NB4 (cell line): ENCODE measurements around the gene LRRC26.
A peak's percentile ranks its signal among the peaks of the same experiment; 100 is the strongest.

Experiments used
- DNase-seq: peaks from one replicate; pipeline ENCODE4 v3.0.0; 2010; ENCODE audit warnings: low read depth
- H3K4me3 ChIP-seq: one replicate; pipeline ENCODE4 v1.5.1; 2011; ENCODE audit warnings: mild to moderate bottlenecking, low read depth, low read length, moderate library complexity
- CTCF ChIP-seq: IDR thresholded peaks from one replicate; pipeline ENCODE4 v1.5.1; 2012; ENCODE audit warnings: low read depth, low read length
- MAX ChIP-seq: IDR thresholded peaks from 2 replicates; pipeline ENCODE4 v1.6.1; 2011; ENCODE audit warnings: low read depth, low read length
- MYC ChIP-seq: IDR thresholded peaks from 2 replicates; pipeline ENCODE4 v1.6.1; 2011; ENCODE audit warnings: low read depth, low read length
- POLR2A ChIP-seq: IDR thresholded peaks from 2 replicates; pipeline ENCODE4 v1.6.1; 2011; ENCODE audit warnings: mild to moderate bottlenecking; ENCODE audit not compliant: insufficient read length; ENCODE audit errors: extremely low read depth

The LRRC26 gene

GRCh38 chr9:137181680-137182079 is 11.8 kb upstream of the LRRC26 start:
- no peak for DNase-seq
- no peak overlapping the region for H3K4me3 ChIP-seq
- TF ChIP-seq CTCF (no peak), POLR2A (no peak), MYC (no peak), MAX (no peak)

- DNase-seq = no peak
Measured at GRCh38 chr9:137180491-137180890, 10.6 kb upstream of the LRRC26 start.

GRCh38 chr9:137179761-137180160 is 9.9 kb upstream of the LRRC26 start:
- DNase-seq = no peak
- TF ChIP-seq CTCF = no peak
- TF ChIP-seq MYC = no peak
- no peak for TF ChIP-seq POLR2A
- no peak for TF ChIP-seq MAX
- no peak overlapping the region for H3K4me3 ChIP-seq

More at GRCh38 chr9:137180491-137180890, 10.6 kb upstream of the LRRC26 start:
- TF ChIP-seq CTCF = no peak
- no peak for TF ChIP-seq MAX
- no peak for TF ChIP-seq MYC
- no peak for TF ChIP-seq POLR2A
- H3K4me3 ChIP-seq = no peak overlapping the region

GRCh38 chr9:137178939-137179630 is 9.2 kb upstream of the LRRC26 start:
- DNase-seq = no peak
- no peak for TF ChIP-seq MAX
- no peak for TF ChIP-seq CTCF
- no peak for TF ChIP-seq MYC
- no peak for TF ChIP-seq POLR2A
- no peak overlapping the region for H3K4me3 ChIP-seq

- TF ChIP-seq MYC (no peak), POLR2A (no peak)
- H3K4me3 ChIP-seq = no peak overlapping the region
- DNase-seq = peak; percentile 75
Measured at GRCh38 chr9:137178201-137178938, 8.5 kb upstream of the LRRC26 start.

DNA sequence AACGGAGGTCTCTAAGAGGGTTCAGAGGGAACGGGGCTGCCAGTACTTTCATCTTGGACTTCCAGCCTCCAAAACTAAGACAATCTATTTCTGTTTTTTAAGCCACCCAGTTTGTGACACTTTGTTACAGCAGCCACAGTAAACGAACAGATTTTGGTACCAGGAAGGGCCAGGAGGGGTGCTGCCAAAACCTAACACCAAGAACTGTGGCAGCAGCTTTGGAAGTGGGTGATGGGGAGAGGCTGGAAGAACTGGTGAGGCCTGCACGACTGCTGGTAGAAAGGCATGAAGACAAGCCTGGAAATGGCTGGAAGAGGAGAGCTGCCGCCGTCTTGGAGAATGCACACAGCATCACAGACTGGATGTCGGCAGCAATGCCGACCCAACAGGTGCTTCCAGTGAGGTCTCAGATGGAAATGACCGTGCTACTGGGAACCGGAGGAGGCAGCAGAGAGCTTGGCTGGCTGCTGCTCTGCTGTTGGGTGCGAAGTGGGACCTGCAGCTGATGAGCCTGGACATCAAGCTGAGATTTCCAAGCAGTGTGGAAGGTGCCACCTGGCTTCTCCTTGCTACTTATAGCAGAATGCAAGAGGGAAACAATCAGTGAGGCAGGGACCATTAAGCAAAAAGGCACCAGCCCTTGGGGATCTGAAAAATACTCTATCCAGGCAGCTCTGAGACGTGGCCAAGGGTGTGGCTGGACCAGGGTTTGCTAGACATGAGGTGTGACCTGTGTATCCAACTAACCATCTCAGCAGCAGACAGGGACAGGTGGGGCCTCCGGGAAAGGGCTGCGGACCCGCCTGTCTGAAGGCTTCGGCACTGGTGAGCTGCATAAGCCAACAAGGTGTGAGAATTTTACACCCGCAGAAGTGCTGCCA is 6.7 kb upstream of the LRRC26 start:
- H3K4me3 ChIP-seq = no peak overlapping the region
- DNase-seq = peak; percentile 31
- TF ChIP-seq MAX (no peak), CTCF (peak; percentile 22), MYC (no peak), POLR2A (no peak)
